ENCODE measurements around the gene MRGPRX4.
"Not testable (repeated sequence)": the region's sequence is repeated elsewhere in the genome, so short reads cannot be mapped to it uniquely, and the experiment has no call there.

Gene MRGPRX4

GRCh38 chr11:18172666-18173065, at the start of gene MRGPRX4:
MRGPRX4 (plus strand) TSS chr11:18172837; CDS start chr11:18173257, 420 bp downstream.
- TF ChIP-seq JUND (IDR thresholded peaks at IDR 0.05; ENCODE audit: low read depth), result no peak
- in situ Hi-C loops (cut with HindIII; ENCODE audit: low pct_unique_long_range_greater_than_20kb, low sequenced_read_pairs), result no loop called here

GRCh38 chr11:18131115-18131514, 41.5 kb upstream of the MRGPRX4 start:
- in situ Hi-C loops (cut with HindIII; ENCODE audit: low pct_unique_long_range_greater_than_20kb, low sequenced_read_pairs); DNase-seq (ENCODE audit: low read depth in 1 of 2, low spot score in 1 of 2): not testable (repeated sequence)

More at GRCh38 chr11:18172666-18173065, at the start of gene MRGPRX4:
- DNase-seq (ENCODE audit: low read depth in 1 of 2, low spot score in 1 of 2), result no peak

GRCh38 chr11:18132341-18132740, 40.3 kb upstream of the MRGPRX4 start, which contains the start of gene MRGPRX3:
MRGPRX3 (plus strand) TSS chr11:18132571; CDS start chr11:18137203, 4,632 bp downstream.
- TF ChIP-seq JUND (IDR thresholded peaks at IDR 0.05; ENCODE audit: low read depth), result no peak
- in situ Hi-C loops (cut with HindIII; ENCODE audit: low pct_unique_long_range_greater_than_20kb, low sequenced_read_pairs), result no loop called here
- no peak for DNase-seq (ENCODE audit: low read depth in 1 of 2, low spot score in 1 of 2)

GRCh38 chr11:18135308-18135707, 37.3 kb upstream of the MRGPRX4 start:
- in situ Hi-C loops (cut with HindIII; ENCODE audit: low pct_unique_long_range_greater_than_20kb, low sequenced_read_pairs), result no loop called here
- DNase-seq (ENCODE audit: low read depth in 1 of 2, low spot score in 1 of 2), result no peak
- TF ChIP-seq JUND (IDR thresholded peaks at IDR 0.05; ENCODE audit: low read depth), result no peak

- TF ChIP-seq JUND (IDR thresholded peaks at IDR 0.05; ENCODE audit: low read depth), result no peak
- in situ Hi-C loops (cut with HindIII; ENCODE audit: low pct_unique_long_range_greater_than_20kb, low sequenced_read_pairs), result no loop called here
- DNase-seq (ENCODE audit: low read depth in 1 of 2, low spot score in 1 of 2), result no peak
Observed at GRCh38 chr11:18137186-18137800, 35.3 kb upstream of the MRGPRX4 start.

GRCh38 chr11:18140145-18140544, 32.5 kb upstream of the MRGPRX4 start:
- no peak for DNase-seq (ENCODE audit: low read depth in 1 of 2, low spot score in 1 of 2)
- in situ Hi-C loops (cut with HindIII; ENCODE audit: low pct_unique_long_range_greater_than_20kb, low sequenced_read_pairs), result no loop called here
- TF ChIP-seq JUND (IDR thresholded peaks at IDR 0.05; ENCODE audit: low read depth), result no peak

- TF ChIP-seq JUND (IDR thresholded peaks at IDR 0.05; ENCODE audit: low read depth), result no peak
- no peak for DNase-seq (ENCODE audit: low read depth in 1 of 2, low spot score in 1 of 2)
- in situ Hi-C loops (cut with HindIII; ENCODE audit: low pct_unique_long_range_greater_than_20kb, low sequenced_read_pairs), result no loop called here
Observed at GRCh38 chr11:18144243-18144642, 28.4 kb upstream of the MRGPRX4 start.

GRCh38 chr11:18145025-18145424, 27.6 kb upstream of the MRGPRX4 start:
- DNase-seq (ENCODE audit: low read depth in 1 of 2, low spot score in 1 of 2), result peak in 1 of 2 experiments; percentile 16
- no peak for TF ChIP-seq JUND (IDR thresholded peaks at IDR 0.05; ENCODE audit: low read depth)
- in situ Hi-C loops (cut with HindIII; ENCODE audit: low pct_unique_long_range_greater_than_20kb, low sequenced_read_pairs), result no loop called here

- in situ Hi-C loops (cut with HindIII; ENCODE audit: low pct_unique_long_range_greater_than_20kb, low sequenced_read_pairs), result no loop called here
- TF ChIP-seq JUND (IDR thresholded peaks at IDR 0.05; ENCODE audit: low read depth), result no peak
- no peak for DNase-seq (ENCODE audit: low read depth in 1 of 2, low spot score in 1 of 2)
Observed at GRCh38 chr11:18145837-18146236, 26.8 kb upstream of the MRGPRX4 start.

GRCh38 chr11:18151581-18151980, 21.1 kb upstream of the MRGPRX4 start:
- no peak for TF ChIP-seq JUND (IDR thresholded peaks at IDR 0.05; ENCODE audit: low read depth)
- in situ Hi-C loops (cut with HindIII; ENCODE audit: low pct_unique_long_range_greater_than_20kb, low sequenced_read_pairs), result no loop called here
- DNase-seq (ENCODE audit: low read depth in 1 of 2, low spot score in 1 of 2), result no peak

GRCh38 chr11:18168372-18168771, 4.3 kb upstream of the MRGPRX4 start:
- no peak for TF ChIP-seq JUND (IDR thresholded peaks at IDR 0.05; ENCODE audit: low read depth)
- DNase-seq (ENCODE audit: low read depth in 1 of 2, low spot score in 1 of 2), result no peak
- in situ Hi-C loops (cut with HindIII; ENCODE audit: low pct_unique_long_range_greater_than_20kb, low sequenced_read_pairs), result no loop called here

- no peak for TF ChIP-seq JUND (IDR thresholded peaks at IDR 0.05; ENCODE audit: low read depth)
- in situ Hi-C loops (cut with HindIII; ENCODE audit: low pct_unique_long_range_greater_than_20kb, low sequenced_read_pairs), result no loop called here
- DNase-seq (ENCODE audit: low read depth in 1 of 2, low spot score in 1 of 2), result peak in 1 of 2 experiments; percentile 30
Observed at GRCh38 chr11:18171377-18172000, 1.1 kb upstream of the MRGPRX4 start.

GRCh38 chr11:18173225-18173866, 709 bp downstream of the MRGPRX4 start:
- in situ Hi-C loops (cut with HindIII; ENCODE audit: low pct_unique_long_range_greater_than_20kb, low sequenced_read_pairs), result no loop called here
- DNase-seq (ENCODE audit: low read depth in 1 of 2, low spot score in 1 of 2), result no peak
- no peak for TF ChIP-seq JUND (IDR thresholded peaks at IDR 0.05; ENCODE audit: low read depth)

All from T47D (cell line).